Retinal pigment epithelial cell (primary cell): ENCODE data around the gene HMGCS2.

Experiments
- DNase-seq: peaks from one replicate; pipeline ENCODE4 v3.0.0-alpha.2; 2010; ENCODE audit warnings: low read depth
- H3K4me3 ChIP-seq: 2 replicates; pipeline ENCODE4 v1.5.1; 2011; ENCODE audit warnings: mild to moderate bottlenecking, low read length, control low read depth, moderate library complexity
- CTCF ChIP-seq: conservative IDR thresholded peaks from 2 replicates; pipeline ENCODE4 v1.5.1; 2011; ENCODE audit warnings: low read depth, low read length, control low read depth, inconsistent platforms

The HMGCS2 gene

GRCh38 chr1:119732465-119733168 is 36.1 kb downstream of the HMGCS2 start:
- no peak for DNase-seq
- no peak for TF ChIP-seq CTCF
- no peak overlapping the region for H3K4me3 ChIP-seq

- DNase-seq: no peak
- no peak for TF ChIP-seq CTCF
- H3K4me3 ChIP-seq: no peak overlapping the region
Measured at GRCh38 chr1:119731741-119732430, 36.8 kb downstream of the HMGCS2 start.

DNA sequence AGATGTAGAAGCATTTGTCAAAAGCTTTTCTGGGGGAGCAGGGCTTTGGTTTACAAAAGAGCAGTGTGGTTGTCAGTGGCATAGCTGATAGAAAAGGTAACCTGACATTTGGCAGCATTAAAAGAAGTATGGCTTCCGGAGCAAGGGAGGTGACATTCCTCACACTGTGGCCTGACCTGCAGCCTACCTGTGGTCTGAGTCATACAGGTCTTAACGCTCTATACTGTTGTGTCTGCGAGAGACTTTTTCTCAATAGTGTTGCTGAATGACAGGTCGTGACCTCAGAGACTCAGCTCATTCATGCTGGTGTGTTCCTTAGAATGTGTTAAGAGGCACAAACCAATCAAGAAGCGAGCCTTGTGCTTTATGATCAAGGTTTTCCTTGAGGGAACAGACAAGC is 37.6 kb downstream of the HMGCS2 start:
- no peak for DNase-seq
- no peak for TF ChIP-seq CTCF

GRCh38 chr1:119729044-119729443 is 39.7 kb downstream of the HMGCS2 start:
- TF ChIP-seq CTCF: no peak

More for the DNA sequence above, 37.6 kb downstream of the HMGCS2 start:
- H3K4me3 ChIP-seq: no peak overlapping the region

DNA sequence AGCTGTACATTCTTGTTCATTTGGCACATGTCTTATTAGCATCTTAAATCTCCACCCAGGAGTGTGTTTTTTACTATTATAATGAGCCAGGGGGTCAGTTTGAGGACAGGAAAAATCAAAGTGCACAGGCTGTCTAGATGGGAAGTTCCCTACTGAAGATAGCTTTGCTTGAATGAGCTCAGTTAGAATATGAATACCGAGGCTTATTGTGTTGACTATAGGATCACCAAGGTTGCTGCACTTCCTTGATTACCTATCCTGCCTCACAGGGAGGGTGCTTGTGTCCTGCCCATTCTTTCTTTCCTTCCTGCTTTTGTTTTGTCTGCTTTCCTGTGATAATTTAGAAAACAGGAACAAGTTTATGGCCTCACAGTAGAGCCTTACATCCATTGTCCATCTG is 40.7 kb downstream of the HMGCS2 start:
- no peak for DNase-seq
- no peak for TF ChIP-seq CTCF
- no peak overlapping the region for H3K4me3 ChIP-seq

More at GRCh38 chr1:119729044-119729443, 39.7 kb downstream of the HMGCS2 start:
- no peak for DNase-seq
- H3K4me3 ChIP-seq: no peak overlapping the region

DNA sequence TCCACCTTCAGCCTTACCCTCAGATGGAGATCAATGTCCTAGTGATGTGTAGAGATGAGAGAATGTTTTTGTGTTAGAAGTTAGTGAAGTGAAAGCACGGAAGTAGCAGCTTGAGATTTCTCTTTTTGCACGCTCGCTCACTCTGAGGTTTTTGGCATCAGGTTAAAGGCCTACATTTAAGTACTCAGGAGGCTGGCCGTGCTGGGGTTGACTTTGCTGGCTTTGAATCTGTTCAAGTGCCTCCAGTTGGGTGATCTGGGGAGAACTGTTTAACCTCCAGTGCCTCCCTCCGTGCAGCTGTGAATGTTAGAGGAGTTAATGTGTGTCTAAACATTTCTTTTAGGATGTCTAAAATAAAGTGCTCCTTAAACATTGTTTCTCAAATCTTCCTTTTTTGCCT is 43.1 kb downstream of the HMGCS2 start:
- no peak for TF ChIP-seq CTCF
- H3K4me3 ChIP-seq: no peak overlapping the region
- DNase-seq: no peak
